K562 (cell line): ENCODE data around the gene RHPN2. TPM values are rescaled to one million over a fixed set of nuclear protein-coding genes. Genes with fewer than 3 reads are reported as not detected.
A peak's percentile ranks its signal among the peaks of the same experiment; 100 is the strongest.

ENCODE experiments used
- MCM2 ChIP-seq: fragments of 450-650 bp; IDR thresholded peaks from 2 replicates; pipeline ENCODE4 v1.6.1; 2017; ENCODE audit warnings: low read depth, mild to moderate bottlenecking
- NELFE ChIP-seq: IDR thresholded peaks from 2 replicates; pipeline ENCODE4 v1.6.1; 2011; ENCODE audit warnings: mild to moderate bottlenecking; ENCODE audit not compliant: insufficient read depth, insufficient read length
- PCBP1 ChIP-seq: fragments of 200-400 bp; formaldehyde crosslinking; IDR thresholded peaks from 2 replicates; pipeline ENCODE4 v1.6.1; 2018; ENCODE audit warnings: mild to moderate bottlenecking, low read depth, low read length; ENCODE audit not compliant: poor library complexity, severe bottlenecking
- TBL1XR1 ChIP-seq, 2 experiments: IDR thresholded peaks; 2 replicates each; pipeline ENCODE4 v1.6.1; 2012; ENCODE audit warnings: improper control_type of control experiment in 2 of 2, low read length in 2 of 2, mild to moderate bottlenecking in 1 of 2
- TRIM28 ChIP-seq: fragments of 450-650 bp; IDR thresholded peaks from 2 replicates; pipeline ENCODE4 v1.6.1; 2017
- ZNF174 ChIP-seq: fragments of 250-450 bp; sonication (Bioruptor Pico); IDR thresholded peaks from 2 replicates; pipeline ENCODE4 v1.4.0; 2020; ENCODE audit warnings: mild to moderate bottlenecking
- polyA plus RNA-seq, 8 experiments: library from polyadenylated mRNA; depleted of rRNA in 4 of 8; stranded (reverse) in 5 of 8; unstranded in 3 of 8; fragments of >200 nt; fragmentation: Nextera tagmentation in 2 of 8; fragmentation: Illumina TruSeq in 1 of 8; extraction: Ambion mirVana in 2 of 8; extraction: Trizol in 1 of 8; gene quantifications; 2 replicates each; pipeline versions ENCODE4 v1.2.1 to v1.2.3, GENCODE V29; 2011 to 2014; ENCODE audit warnings: inconsistent platforms in 1 of 8, missing spikeins in 1 of 8
- total RNA-seq, 7 experiments: library from RNA; depleted of rRNA in 6 of 7; stranded (reverse); fragments of >200 nt in 6 of 7; fragmentation: Illumina TruSeq in 2 of 7; extraction: Trizol in 2 of 7; gene quantifications; 2 replicates each; pipeline versions ENCODE4 v1.2.1 to v1.2.3, GENCODE V29; 2011 to 2021; ENCODE audit warnings: low replicate concordance in 1 of 7
- TF ChIP-seq, protein P1 (sequence below), 2 experiments: fragments of 450-650 bp in 1 of 2; sonication (generic) in 1 of 2; formaldehyde crosslinking in 1 of 2; IDR thresholded peaks; 2 replicates each; pipeline versions ENCODE4 v1.7.1 to v1.9.0; 2016 to 2022; ENCODE audit warnings: inconsistent platforms in 1 of 2, mild to moderate bottlenecking in 1 of 2, missing genetic modification reagents in 1 of 2
- TF ChIP-seq, protein P2 (sequence below): sonication (generic); formaldehyde crosslinking; IDR thresholded peaks from 2 replicates; pipeline ENCODE4 v1.8.1; 2023; ENCODE audit warnings: mild to moderate bottlenecking, missing genetic modification reagents
- TF ChIP-seq, protein P3 (sequence below): sonication (generic); formaldehyde crosslinking; IDR thresholded peaks from 2 replicates; pipeline ENCODE4 v1.8.0; 2022; ENCODE audit warnings: missing genetic modification reagents, mild to moderate bottlenecking, borderline replicate concordance
- TF ChIP-seq, protein P4 (sequence below): fragments of 450-650 bp; IDR thresholded peaks from 2 replicates; pipeline ENCODE4 v1.6.1; 2018; ENCODE audit warnings: mild to moderate bottlenecking, low read depth; ENCODE audit not compliant: partially characterized antibody

RHPN2 gene
- total and polyA plus RNA-seq, 9 of the 15 experiments (the other 6 are each of a cell fraction or from before 2014, with no cell fraction given): 0.63 to 9.9 (median 3.2) TPM

DNA sequence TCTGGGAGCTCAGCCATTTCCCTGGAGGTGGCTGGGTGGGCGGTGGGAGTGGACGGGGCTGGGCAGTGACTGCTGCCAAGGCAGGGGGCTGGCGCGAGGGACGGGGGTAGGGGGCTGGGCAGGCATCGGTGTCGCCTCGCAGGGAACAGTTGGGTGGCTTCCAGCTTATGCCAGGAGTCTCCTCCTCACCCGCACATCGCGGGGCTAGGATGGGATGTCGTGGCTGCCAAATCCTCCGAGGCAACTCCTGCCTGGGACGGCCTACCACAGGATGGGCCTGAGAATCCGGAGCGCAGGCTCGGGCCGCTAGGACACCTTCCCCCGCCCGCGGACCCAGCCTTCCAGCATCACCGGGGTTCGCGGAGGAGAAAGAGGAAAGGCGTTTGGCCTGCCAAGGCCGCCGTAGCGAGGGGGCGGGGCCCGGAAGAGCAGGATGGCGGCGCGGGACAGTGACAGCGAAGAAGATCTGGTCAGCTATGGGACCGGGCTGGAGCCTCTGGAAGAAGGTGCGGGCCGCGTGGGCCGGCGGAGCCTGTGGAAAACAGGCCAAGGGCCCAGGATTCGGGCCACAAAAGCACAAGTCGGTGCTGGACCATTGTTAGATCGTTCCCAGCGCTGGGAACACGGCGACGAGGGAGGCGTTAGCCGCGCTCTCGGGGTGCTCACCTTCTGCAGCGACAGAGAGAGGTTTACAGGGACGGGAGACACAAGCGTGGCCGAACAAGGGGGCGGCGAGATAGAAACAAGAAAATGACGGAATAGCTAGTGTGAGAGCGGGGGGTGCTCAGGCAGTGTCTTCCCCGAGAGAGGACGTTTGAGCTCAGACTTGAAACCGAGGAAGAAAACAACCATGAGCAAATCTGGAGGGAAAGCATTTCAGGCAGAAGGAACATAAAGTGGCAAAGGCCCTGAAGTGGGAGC, 16.3 kb upstream of the RHPN2 start, which contains the start of gene GPATCH1 (continued):
- TF ChIP-seq, protein P1, sequence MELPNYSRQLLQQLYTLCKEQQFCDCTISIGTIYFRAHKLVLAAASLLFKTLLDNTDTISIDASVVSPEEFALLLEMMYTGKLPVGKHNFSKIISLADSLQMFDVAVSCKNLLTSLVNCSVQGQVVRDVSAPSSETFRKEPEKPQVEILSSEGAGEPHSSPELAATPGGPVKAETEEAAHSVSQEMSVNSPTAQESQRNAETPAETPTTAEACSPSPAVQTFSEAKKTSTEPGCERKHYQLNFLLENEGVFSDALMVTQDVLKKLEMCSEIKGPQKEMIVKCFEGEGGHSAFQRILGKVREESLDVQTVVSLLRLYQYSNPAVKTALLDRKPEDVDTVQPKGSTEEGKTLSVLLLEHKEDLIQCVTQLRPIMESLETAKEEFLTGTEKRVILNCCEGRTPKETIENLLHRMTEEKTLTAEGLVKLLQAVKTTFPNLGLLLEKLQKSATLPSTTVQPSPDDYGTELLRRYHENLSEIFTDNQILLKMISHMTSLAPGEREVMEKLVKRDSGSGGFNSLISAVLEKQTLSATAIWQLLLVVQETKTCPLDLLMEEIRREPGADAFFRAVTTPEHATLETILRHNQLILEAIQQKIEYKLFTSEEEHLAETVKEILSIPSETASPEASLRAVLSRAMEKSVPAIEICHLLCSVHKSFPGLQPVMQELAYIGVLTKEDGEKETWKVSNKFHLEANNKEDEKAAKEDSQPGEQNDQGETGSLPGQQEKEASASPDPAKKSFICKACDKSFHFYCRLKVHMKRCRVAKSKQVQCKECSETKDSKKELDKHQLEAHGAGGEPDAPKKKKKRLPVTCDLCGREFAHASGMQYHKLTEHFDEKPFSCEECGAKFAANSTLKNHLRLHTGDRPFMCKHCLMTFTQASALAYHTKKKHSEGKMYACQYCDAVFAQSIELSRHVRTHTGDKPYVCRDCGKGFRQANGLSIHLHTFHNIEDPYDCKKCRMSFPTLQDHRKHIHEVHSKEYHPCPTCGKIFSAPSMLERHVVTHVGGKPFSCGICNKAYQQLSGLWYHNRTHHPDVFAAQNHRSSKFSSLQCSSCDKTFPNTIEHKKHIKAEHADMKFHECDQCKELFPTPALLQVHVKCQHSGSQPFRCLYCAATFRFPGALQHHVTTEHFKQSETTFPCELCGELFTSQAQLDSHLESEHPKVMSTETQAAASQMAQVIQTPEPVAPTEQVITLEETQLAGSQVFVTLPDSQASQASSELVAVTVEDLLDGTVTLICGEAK (IDR thresholded peaks at IDR 0.05): no peak; the same call in 1 of the 2 replicates
- TF ChIP-seq, protein P1 (CRISPR knock-in tag; IDR thresholded peaks at IDR 0.05): no peak
- peak; percentile 30 for TF ChIP-seq PCBP1
- TF ChIP-seq NELFE: no peak
- TF ChIP-seq, protein P2, sequence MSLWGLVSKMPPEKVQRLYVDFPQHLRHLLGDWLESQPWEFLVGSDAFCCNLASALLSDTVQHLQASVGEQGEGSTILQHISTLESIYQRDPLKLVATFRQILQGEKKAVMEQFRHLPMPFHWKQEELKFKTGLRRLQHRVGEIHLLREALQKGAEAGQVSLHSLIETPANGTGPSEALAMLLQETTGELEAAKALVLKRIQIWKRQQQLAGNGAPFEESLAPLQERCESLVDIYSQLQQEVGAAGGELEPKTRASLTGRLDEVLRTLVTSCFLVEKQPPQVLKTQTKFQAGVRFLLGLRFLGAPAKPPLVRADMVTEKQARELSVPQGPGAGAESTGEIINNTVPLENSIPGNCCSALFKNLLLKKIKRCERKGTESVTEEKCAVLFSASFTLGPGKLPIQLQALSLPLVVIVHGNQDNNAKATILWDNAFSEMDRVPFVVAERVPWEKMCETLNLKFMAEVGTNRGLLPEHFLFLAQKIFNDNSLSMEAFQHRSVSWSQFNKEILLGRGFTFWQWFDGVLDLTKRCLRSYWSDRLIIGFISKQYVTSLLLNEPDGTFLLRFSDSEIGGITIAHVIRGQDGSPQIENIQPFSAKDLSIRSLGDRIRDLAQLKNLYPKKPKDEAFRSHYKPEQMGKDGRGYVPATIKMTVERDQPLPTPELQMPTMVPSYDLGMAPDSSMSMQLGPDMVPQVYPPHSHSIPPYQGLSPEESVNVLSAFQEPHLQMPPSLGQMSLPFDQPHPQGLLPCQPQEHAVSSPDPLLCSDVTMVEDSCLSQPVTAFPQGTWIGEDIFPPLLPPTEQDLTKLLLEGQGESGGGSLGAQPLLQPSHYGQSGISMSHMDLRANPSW: no peak
- TF ChIP-seq TRIM28: no peak; the same call in 1 of the 2 replicates
- no peak for TF ChIP-seq ZNF174
- TF ChIP-seq MCM2: no peak
- TF ChIP-seq, protein P3, sequence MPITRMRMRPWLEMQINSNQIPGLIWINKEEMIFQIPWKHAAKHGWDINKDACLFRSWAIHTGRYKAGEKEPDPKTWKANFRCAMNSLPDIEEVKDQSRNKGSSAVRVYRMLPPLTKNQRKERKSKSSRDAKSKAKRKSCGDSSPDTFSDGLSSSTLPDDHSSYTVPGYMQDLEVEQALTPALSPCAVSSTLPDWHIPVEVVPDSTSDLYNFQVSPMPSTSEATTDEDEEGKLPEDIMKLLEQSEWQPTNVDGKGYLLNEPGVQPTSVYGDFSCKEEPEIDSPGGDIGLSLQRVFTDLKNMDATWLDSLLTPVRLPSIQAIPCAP (CRISPR knock-in tag): no peak
- TF ChIP-seq, protein P4, sequence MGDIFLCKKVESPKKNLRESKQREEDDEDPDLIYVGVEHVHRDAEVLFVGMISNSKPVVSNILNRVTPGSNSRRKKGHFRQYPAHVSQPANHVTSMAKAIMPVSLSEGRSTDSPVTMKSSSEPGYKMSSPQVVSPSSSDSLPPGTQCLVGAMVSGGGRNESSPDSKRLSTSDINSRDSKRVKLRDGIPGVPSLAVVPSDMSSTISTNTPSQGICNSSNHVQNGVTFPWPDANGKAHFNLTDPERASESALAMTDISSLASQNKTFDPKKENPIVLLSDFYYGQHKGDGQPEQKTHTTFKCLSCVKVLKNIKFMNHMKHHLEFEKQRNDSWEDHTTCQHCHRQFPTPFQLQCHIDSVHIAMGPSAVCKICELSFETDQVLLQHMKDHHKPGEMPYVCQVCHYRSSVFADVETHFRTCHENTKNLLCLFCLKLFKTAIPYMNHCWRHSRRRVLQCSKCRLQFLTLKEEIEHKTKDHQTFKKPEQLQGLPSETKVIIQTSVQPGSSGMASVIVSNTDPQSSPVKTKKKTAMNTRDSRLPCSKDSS: no peak
- TF ChIP-seq TBL1XR1 (IDR thresholded peaks at IDR 0.05; ENCODE audit: low read length in 2 of 2): peak in 1 of 2 experiments; percentile 34; a peak in 1 of 4 replicates
